ENCODE results near the gene MDFI.

MDFI gene

GRCh38 chr6:41670703-41671360, 32.6 kb downstream of the MDFI start:
- no peak overlapping the region for H3K4me3 ChIP-seq (ENCODE audit: low read depth, low read length)
- DNase-seq (ENCODE audit: low read depth) = no peak
- no peak for TF ChIP-seq CTCF (conservative IDR thresholded peaks at IDR 0.05; ENCODE audit: low read depth, low read length)

GRCh38 chr6:41671376-41671775, 33.1 kb downstream of the MDFI start:
- DNase-seq (ENCODE audit: low read depth) = no peak
- H3K4me3 ChIP-seq (ENCODE audit: low read depth, low read length) = no peak overlapping the region
- no peak for TF ChIP-seq CTCF (conservative IDR thresholded peaks at IDR 0.05; ENCODE audit: low read depth, low read length)

- DNase-seq (ENCODE audit: low read depth) = no peak
- H3K4me3 ChIP-seq (ENCODE audit: low read depth, low read length) = no peak overlapping the region
- no peak for TF ChIP-seq CTCF (conservative IDR thresholded peaks at IDR 0.05; ENCODE audit: low read depth, low read length)
Observed at GRCh38 chr6:41672016-41672415, 33.7 kb downstream of the MDFI start.

- no peak for TF ChIP-seq CTCF (conservative IDR thresholded peaks at IDR 0.05; ENCODE audit: low read depth, low read length)
- no peak overlapping the region for H3K4me3 ChIP-seq (ENCODE audit: low read depth, low read length)
- DNase-seq (ENCODE audit: low read depth) = no peak
Observed at GRCh38 chr6:41672816-41673703, 34.8 kb downstream of the MDFI start.

- no peak for DNase-seq (ENCODE audit: low read depth)
- TF ChIP-seq CTCF (conservative IDR thresholded peaks at IDR 0.05; ENCODE audit: low read depth, low read length) = no peak
- H3K4me3 ChIP-seq (ENCODE audit: low read depth, low read length) = no peak overlapping the region
Observed at GRCh38 chr6:41673704-41674000, 35.4 kb downstream of the MDFI start.

GRCh38 chr6:41674231-41675000, 36.1 kb downstream of the MDFI start:
- TF ChIP-seq CTCF (conservative IDR thresholded peaks at IDR 0.05; ENCODE audit: low read depth, low read length) = no peak
- no peak overlapping the region for H3K4me3 ChIP-seq (ENCODE audit: low read depth, low read length)
- DNase-seq (ENCODE audit: low read depth) = no peak
